ENCODE results near the gene SMAD2.

- TF ChIP-seq EZH2 (IDR thresholded peaks at IDR 0.05) (no peak), POLR2AphosphoS5 (IDR thresholded peaks at IDR 0.05; ENCODE audit: borderline replicate concordance, low read depth, low read length) (no peak)
Observed at GRCh38 chr18:47858607-47859006, 71.9 kb downstream of the SMAD2 start.

Measured in SK-N-MC (cell line).